ENCODE measurements around the gene EPHA3.

EPHA3 gene

GRCh38 chr3:89239774-89240173, 132.4 kb downstream of the EPHA3 start:
- no peak for ATAC-seq
- no peak for TF ChIP-seq ZNF8 (CRISPR knock-in tag; IDR thresholded peaks at IDR 0.05)
- TF ChIP-seq ZNF70 (CRISPR knock-in tag; IDR thresholded peaks at IDR 0.05), result no peak
- TF ChIP-seq RARB (CRISPR knock-in tag; IDR thresholded peaks at IDR 0.05), result no peak
- TF ChIP-seq ISL1 (CRISPR knock-in tag; IDR thresholded peaks at IDR 0.05), result no peak
- no peak for TF ChIP-seq ZNF565 (CRISPR knock-in tag; conservative IDR thresholded peaks at IDR 0.05; ENCODE audit: low read depth)
- TF ChIP-seq TSHZ2 (CRISPR knock-in tag; IDR thresholded peaks at IDR 0.05), result no peak
- TF ChIP-seq TOX (CRISPR knock-in tag; IDR thresholded peaks at IDR 0.05; ENCODE audit: borderline replicate concordance), result no peak
- TF ChIP-seq BACH2 (CRISPR knock-in tag; IDR thresholded peaks at IDR 0.05; ENCODE audit: borderline replicate concordance), result no peak
- no peak for TF ChIP-seq ARNTL (CRISPR knock-in tag; IDR thresholded peaks at IDR 0.05; ENCODE audit: borderline replicate concordance, low read depth)
- no peak for TF ChIP-seq PPARA (CRISPR knock-in tag; IDR thresholded peaks at IDR 0.05; ENCODE audit: borderline replicate concordance)
- TF ChIP-seq PATZ1 (CRISPR knock-in tag; IDR thresholded peaks at IDR 0.05; ENCODE audit: borderline replicate concordance), result no peak
- no peak for TF ChIP-seq CSRNP3 (CRISPR knock-in tag; IDR thresholded peaks at IDR 0.05)

- TF ChIP-seq CSRNP3 (CRISPR knock-in tag; IDR thresholded peaks at IDR 0.05) (no peak), OSR1 (CRISPR knock-in tag; IDR thresholded peaks at IDR 0.05) (no peak), ZNF70 (CRISPR knock-in tag; IDR thresholded peaks at IDR 0.05) (no peak), ZNF565 (CRISPR knock-in tag; conservative IDR thresholded peaks at IDR 0.05; ENCODE audit: low read depth) (no peak), TSHZ2 (CRISPR knock-in tag; IDR thresholded peaks at IDR 0.05) (no peak), PATZ1 (CRISPR knock-in tag; IDR thresholded peaks at IDR 0.05; ENCODE audit: borderline replicate concordance) (no peak), ZNF8 (CRISPR knock-in tag; IDR thresholded peaks at IDR 0.05) (no peak), CREB5 (CRISPR knock-in tag; IDR thresholded peaks at IDR 0.05; ENCODE audit: low read depth) (no peak)
- no peak for ATAC-seq
Observed at GRCh38 chr3:89245612-89246011, 138.2 kb downstream of the EPHA3 start.
